Common myeloid progenitor, CD34-positive (primary cell): ENCODE results near the gene CDC42SE2.

Experiments used
- CTCF ChIA-PET: fragments of 350-600 bp; sonication (Branson Sonifier 250); formaldehyde crosslinking; loops from one replicate; lab custom pipeline; 2021; ENCODE audit warnings: antibody characterized with exemption; lab: Charles Lee
- POLR2A ChIA-PET: fragments of 350-600 bp; sonication (Branson Sonifier 250); formaldehyde crosslinking; loops from one replicate; lab custom pipeline; 2021; ENCODE audit warnings: antibody characterized with exemption; lab: Charles Lee
- DNase-seq, 3 donors: peaks; one replicate each; pipeline versions ENCODE4 v3.0.0 to v3.0.0-alpha.2; 2013
- H3K27ac ChIP-seq, 2 experiments: 1 replicate in 1 of 2; 2 replicates in 1 of 2; pipeline ENCODE4 v1.7.0; 2013; ENCODE audit warnings: inconsistent platforms in 2 of 2, low read length in 2 of 2, mild to moderate bottlenecking in 2 of 2, low read depth in 1 of 2, moderate library complexity in 1 of 2; ENCODE audit not compliant: severe bottlenecking in 2 of 2, insufficient read depth in 1 of 2, poor library complexity in 1 of 2
- H3K27me3 ChIP-seq, 5 experiments: replicated peaks in 2 of 5; 1 replicate in 3 of 5; 2 replicates in 2 of 5; pipeline versions ENCODE4 v1.6.1 to v1.7.0; 2013; ENCODE audit warnings: low read length in 4 of 5, mild to moderate bottlenecking in 2 of 5, moderate library complexity in 2 of 5, inconsistent platforms in 1 of 5; ENCODE audit not compliant: insufficient read depth in 5 of 5, control insufficient read depth in 4 of 5
- H3K36me3 ChIP-seq, 4 experiments: 1 replicate in 2 of 4; 2 replicates in 2 of 4; pipeline versions ENCODE4 v1.6.1 to v1.7.0; 2013; ENCODE audit warnings: low read length in 3 of 4, control low read depth in 1 of 4, mild to moderate bottlenecking in 1 of 4; ENCODE audit not compliant: control insufficient read depth in 4 of 4, insufficient read depth in 4 of 4
- H3K4me1 ChIP-seq, 4 experiments: 1 replicate in 3 of 4; 2 replicates in 1 of 4; pipeline versions ENCODE4 v1.6.1 to v1.7.1; 2013; ENCODE audit warnings: low read length in 3 of 4, mild to moderate bottlenecking in 3 of 4, control low read depth in 1 of 4, inconsistent platforms in 1 of 4, moderate library complexity in 1 of 4; ENCODE audit not compliant: control insufficient read depth in 4 of 4, insufficient read depth in 4 of 4; ENCODE audit errors: control extremely low read depth in 1 of 4
- H3K4me3 ChIP-seq, 7 experiments: 1 replicate in 4 of 7; 2 replicates in 3 of 7; pipeline versions ENCODE4 v1.5.1 to v1.7.0; 2013; ENCODE audit warnings: mild to moderate bottlenecking in 7 of 7, low read length in 6 of 7, moderate library complexity in 6 of 7, inconsistent platforms in 2 of 7, low read depth in 2 of 7, control low read depth in 1 of 7; ENCODE audit not compliant: insufficient read depth in 4 of 7, control insufficient read depth in 1 of 7; ENCODE audit errors: extremely low read depth in 1 of 7
- H3K9me3 ChIP-seq, 5 experiments: 1 replicate in 4 of 5; 2 replicates in 1 of 5; pipeline versions ENCODE4 v1.6.1 to v1.7.1; 2013; ENCODE audit warnings: low read length in 4 of 5, mild to moderate bottlenecking in 2 of 5, inconsistent platforms in 1 of 5, low read depth in 1 of 5, moderate library complexity in 1 of 5; ENCODE audit not compliant: control insufficient read depth in 4 of 5, insufficient read depth in 2 of 5; ENCODE audit errors: control extremely low read depth in 1 of 5
- WGBS: methylation state at CpG from one replicate; pipeline ENCODE4 v1.1.5; 2013; ENCODE audit not compliant: insufficient coverage; 5-methylcytosine and 5-hydroxymethylcytosine counted together

Gene CDC42SE2

GRCh38 chr5:131228646-131229045 is 35.2 kb upstream of the CDC42SE2 start:
- no peak overlapping the region for H3K27ac ChIP-seq
- no peaks in the 10 kb centered on the region for H3K27me3 ChIP-seq
- ChIA-PET POLR2A (interaction anchor here (1.2 kb wide), 1 partner anchor 13 kb away, joined by 3 read pairs; no protein-coding TSS in a partner anchor), CTCF (interaction anchor here (1.0 to 1.6 kb wide), 4 partner anchors 10 to 22 kb away, joined by 3 to 6 read pairs (median 4); no protein-coding TSS in a partner anchor)
- H3K4me1 ChIP-seq, result peaks cover 0 to 22% (median 12%) of the 10 kb centered on the region in 4 experiments
- H3K9me3 ChIP-seq, result no peaks in the 10 kb centered on the region
- no CpG with 5 or more reads among the region's 1 CpG for WGBS
- no peak overlapping the region for H3K4me3 ChIP-seq
- no peaks in the 10 kb centered on the region for H3K36me3 ChIP-seq
- no peak for DNase-seq

GRCh38 chr5:131229623-131230022 is 34.2 kb upstream of the CDC42SE2 start:
- H3K4me1 ChIP-seq, result peaks cover 0 to 12% (median 4%) of the 10 kb centered on the region in 4 experiments
- no peaks in the 10 kb centered on the region for H3K9me3 ChIP-seq
- no peak overlapping the region for H3K4me3 ChIP-seq
- ChIA-PET CTCF (interaction anchor here (0.8 to 1.1 kb wide), 3 partner anchors 10 to 21 kb away, joined by 3 read pairs; no protein-coding TSS in a partner anchor), POLR2A (interaction anchor here (1.2 kb wide), 1 partner anchor 14 kb away, joined by 3 read pairs; no protein-coding TSS in a partner anchor)
- no peaks in the 10 kb centered on the region for H3K36me3 ChIP-seq
- no peak for DNase-seq
- no peaks in the 10 kb centered on the region for H3K27me3 ChIP-seq
- no peak overlapping the region for H3K27ac ChIP-seq
- no CpG with 5 or more reads among the region's 4 CpGs for WGBS

- WGBS, result 95% methylated on average over 4 of the region's 5 CpGs
- H3K4me1 ChIP-seq, result peaks cover 0 to 7% (median 0%) of the 10 kb centered on the region in 4 experiments
- no peak overlapping the region for H3K4me3 ChIP-seq
- no peaks in the 10 kb centered on the region for H3K36me3 ChIP-seq
- POLR2A ChIA-PET, result no interaction called here
- no peaks in the 10 kb centered on the region for H3K9me3 ChIP-seq
- no peak for DNase-seq
- no peaks in the 10 kb centered on the region for H3K27me3 ChIP-seq
- H3K27ac ChIP-seq, result no peak overlapping the region
- CTCF ChIA-PET, result interaction anchor here (0.8 kb wide), 1 partner anchor 20 kb away, joined by 3 read pairs; no protein-coding TSS in a partner anchor
These were observed 33.4 kb upstream of the CDC42SE2 start for GRCh38 chr5:131230406-131230805.

GRCh38 chr5:131239686-131240085 is 24.2 kb upstream of the CDC42SE2 start:
- H3K4me1 ChIP-seq, result peaks cover 0 to 4% (median 0%) of the 10 kb centered on the region in 4 experiments
- H3K9me3 ChIP-seq, result no peaks in the 10 kb centered on the region
- H3K27ac ChIP-seq, result no peak overlapping the region
- no peaks in the 10 kb centered on the region for H3K36me3 ChIP-seq
- WGBS, result 50% methylated on average over 1 of the region's 1 CpG
- DNase-seq, result no peak
- H3K27me3 ChIP-seq, result no peaks in the 10 kb centered on the region
- H3K4me3 ChIP-seq, result no peak overlapping the region
- POLR2A ChIA-PET, result no interaction called here
- CTCF ChIA-PET, result interaction anchor here (1.0 to 1.6 kb wide), 4 partner anchors 11 to 17 kb away, joined by 3 to 4 read pairs (median 4); no protein-coding TSS in a partner anchor

- Histone ChIP-seq H3K36me3 (no peaks in the 10 kb centered on the region), H3K27me3 (no peaks in the 10 kb centered on the region), H3K9me3 (peaks cover 0 to 5% (median 3%) of the 10 kb centered on the region in 5 experiments), H3K27ac (no peak overlapping the region), H3K4me3 (no peak overlapping the region), H3K4me1 (peaks cover 0 to 4% (median 0%) of the 10 kb centered on the region in 4 experiments)
- DNase-seq, result no peak
- CTCF ChIA-PET, result no interaction called here
- POLR2A ChIA-PET, result interaction anchor here (1.0 kb wide), 1 partner anchor 16 kb away, joined by 3 read pairs; no protein-coding TSS in a partner anchor
These were observed 21.1 kb upstream of the CDC42SE2 start for GRCh38 chr5:131242728-131243255.

- H3K27me3 ChIP-seq, result no peaks in the 10 kb centered on the region
- H3K9me3 ChIP-seq, result peaks cover 0 to 5% (median 3%) of the 10 kb centered on the region in 5 experiments
- no peak overlapping the region for H3K27ac ChIP-seq
- DNase-seq, result no peak
- CTCF ChIA-PET, result interaction anchor here (0.6 to 1.2 kb wide), 2 partner anchors 137 to 1185 kb away, joined by 3 read pairs; no protein-coding TSS in a partner anchor
- no peak overlapping the region for H3K4me3 ChIP-seq
- POLR2A ChIA-PET, result no interaction called here
- peaks cover 0 to 7% (median under 1%) of the 10 kb centered on the region in 4 experiments for H3K4me1 ChIP-seq
- no peaks in the 10 kb centered on the region for H3K36me3 ChIP-seq
These were observed 18.5 kb upstream of the CDC42SE2 start for GRCh38 chr5:131245312-131245711.

- Histone ChIP-seq H3K4me3 (no peak overlapping the region), H3K9me3 (peaks cover 0 to 5% (median 3%) of the 10 kb centered on the region in 5 experiments), H3K36me3 (no peaks in the 10 kb centered on the region), H3K4me1 (peaks cover 0 to 13% (median 5%) of the 10 kb centered on the region in 4 experiments), H3K27me3 (no peaks in the 10 kb centered on the region), H3K27ac (no peak overlapping the region)
- ChIA-PET POLR2A (no interaction called here), CTCF (interaction anchor here (1.2 kb wide), 1 partner anchor 136 kb away, joined by 3 read pairs; no protein-coding TSS in a partner anchor)
- 100% methylated on average over 2 of the region's 2 CpGs for WGBS
- no peak for DNase-seq
These were observed 17.9 kb upstream of the CDC42SE2 start for GRCh38 chr5:131245948-131246347.
